Upper lobe of left lung (tissue), 4 donors: ENCODE results near the gene DPP3.

ENCODE experiments used
- EP300 ChIP-seq, 4 donors: sonication (generic); formaldehyde crosslinking; IDR thresholded peaks; one replicate each; pipeline ENCODE4 v1.5.1; 2017; ENCODE audit warnings: antibody characterized with exemption in 4 of 4, control low read depth in 2 of 4
- POLR2AphosphoS5 ChIP-seq, 2 donors: sonication (generic); formaldehyde crosslinking; IDR thresholded peaks; one replicate each; pipeline ENCODE4 v1.5.1; 2017; ENCODE audit warnings: antibody characterized with exemption in 2 of 2
- TF ChIP-seq, protein P1 (sequence below), 6 experiments: fragments of 450-650 bp in 4 of 6; fragments of 200-600 bp in 2 of 6; sonication (generic) in 2 of 6; IDR thresholded peaks; one replicate each; pipeline ENCODE4 v1.5.1; 2016 to 2019; ENCODE audit warnings: antibody characterized with exemption in 6 of 6

DNA sequence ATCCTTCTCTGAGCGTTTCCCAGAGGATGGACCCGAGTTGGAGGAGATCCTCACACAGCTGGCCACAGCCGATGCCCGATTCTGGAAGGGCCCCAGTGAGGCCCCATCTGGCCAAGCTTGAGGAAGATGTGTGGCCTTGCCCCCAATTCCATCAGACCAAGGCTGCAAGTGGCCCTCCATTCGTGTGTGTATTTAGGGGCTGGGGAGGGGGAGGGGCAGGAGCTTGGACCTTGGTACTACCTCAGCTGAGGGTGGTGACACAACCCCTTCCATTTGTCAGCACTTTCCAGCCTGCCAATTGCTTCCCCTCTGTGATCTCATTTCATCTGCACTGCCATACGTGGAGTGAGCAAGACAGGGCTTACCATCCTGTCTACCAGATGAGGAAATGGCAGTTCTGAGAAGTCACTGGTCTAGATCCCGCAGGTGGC lies 28.9 kb downstream of the DPP3 start:
- TF ChIP-seq, protein P1, sequence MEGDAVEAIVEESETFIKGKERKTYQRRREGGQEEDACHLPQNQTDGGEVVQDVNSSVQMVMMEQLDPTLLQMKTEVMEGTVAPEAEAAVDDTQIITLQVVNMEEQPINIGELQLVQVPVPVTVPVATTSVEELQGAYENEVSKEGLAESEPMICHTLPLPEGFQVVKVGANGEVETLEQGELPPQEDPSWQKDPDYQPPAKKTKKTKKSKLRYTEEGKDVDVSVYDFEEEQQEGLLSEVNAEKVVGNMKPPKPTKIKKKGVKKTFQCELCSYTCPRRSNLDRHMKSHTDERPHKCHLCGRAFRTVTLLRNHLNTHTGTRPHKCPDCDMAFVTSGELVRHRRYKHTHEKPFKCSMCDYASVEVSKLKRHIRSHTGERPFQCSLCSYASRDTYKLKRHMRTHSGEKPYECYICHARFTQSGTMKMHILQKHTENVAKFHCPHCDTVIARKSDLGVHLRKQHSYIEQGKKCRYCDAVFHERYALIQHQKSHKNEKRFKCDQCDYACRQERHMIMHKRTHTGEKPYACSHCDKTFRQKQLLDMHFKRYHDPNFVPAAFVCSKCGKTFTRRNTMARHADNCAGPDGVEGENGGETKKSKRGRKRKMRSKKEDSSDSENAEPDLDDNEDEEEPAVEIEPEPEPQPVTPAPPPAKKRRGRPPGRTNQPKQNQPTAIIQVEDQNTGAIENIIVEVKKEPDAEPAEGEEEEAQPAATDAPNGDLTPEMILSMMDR (IDR thresholded peaks at IDR 0.05): no peak
- TF ChIP-seq POLR2AphosphoS5 (IDR thresholded peaks at IDR 0.05) (no peak), EP300 (IDR thresholded peaks at IDR 0.05) (no peak)
